HCT116 (cell line): ENCODE data around the gene KIAA1614. TPM values are rescaled to one million over a fixed set of nuclear protein-coding genes. Genes with fewer than 3 reads are reported as not detected.

ENCODE experiments used
- total RNA-seq: library from RNA; stranded (reverse); gene quantifications from one replicate; pipeline ENCODE4 v1.2.1, GENCODE V29; 2021; ENCODE audit not compliant: unreplicated experiment

Gene KIAA1614
- total RNA-seq, 1 experiment from 2014 or later: 0.25 TPM

Other genes with a start within 250 kb of the KIAA1614 start
- gene STX6, start 110.0 kb downstream of the KIAA1614 start, total RNA-seq: 21.2 TPM
- gene MR1, start 121.1 kb downstream of the KIAA1614 start, total RNA-seq: 6.6 TPM
- 30.5 TPM for gene IER5, start 175.8 kb downstream of the KIAA1614 start, total RNA-seq